Glutamatergic neuron (in vitro differentiated cells): ENCODE measurements around the gene FBXO11. TPM values are rescaled to one million over a fixed set of nuclear protein-coding genes. Genes with fewer than 3 reads are reported as not detected.

Source experiments
- DNase-seq: peaks from one replicate; pipeline ENCODE4 v3.0.0; 2022
- H3K27ac Mint-ChIP-seq: one replicate; pipeline ENCODE4 v1.8.0; 2020; ENCODE audit warnings: mild to moderate bottlenecking, mixed read lengths, inconsistent platforms; ENCODE audit not compliant: unreplicated experiment
- H3K27me3 Mint-ChIP-seq: one replicate; pipeline ENCODE4 v1.8.0; 2020; ENCODE audit warnings: mild to moderate bottlenecking, moderate library complexity, mixed read lengths, inconsistent platforms; ENCODE audit not compliant: unreplicated experiment
- H3K36me3 Mint-ChIP-seq: one replicate; pipeline ENCODE4 v1.8.0; 2020; ENCODE audit warnings: mild to moderate bottlenecking, mixed read lengths, inconsistent platforms; ENCODE audit not compliant: unreplicated experiment
- H3K4me1 Mint-ChIP-seq: one replicate; pipeline ENCODE4 v1.8.0; 2020; ENCODE audit warnings: mild to moderate bottlenecking, low read depth, mixed read lengths, inconsistent platforms; ENCODE audit not compliant: unreplicated experiment
- H3K4me3 Mint-ChIP-seq: one replicate; pipeline ENCODE4 v1.8.0; 2020; ENCODE audit warnings: mild to moderate bottlenecking, mixed read lengths, inconsistent platforms; ENCODE audit not compliant: unreplicated experiment
- H3K9me3 Mint-ChIP-seq: one replicate; pipeline ENCODE4 v1.8.0; 2020; ENCODE audit warnings: mild to moderate bottlenecking, moderate library complexity, mixed read lengths, inconsistent platforms; ENCODE audit not compliant: unreplicated experiment
- CTCF ChIP-seq: fragments of 200-600 bp; sonication (generic); IDR thresholded peaks from one replicate; pipeline ENCODE4 v1.5.0; 2021; ENCODE audit not compliant: partially characterized antibody, unreplicated experiment
- total RNA-seq: library from RNA; stranded (reverse); fragmentation: NEBNext Ultra II Directional; extraction: Animal tissue kit (Norgen Biotek cat#: 25700); gene quantifications from one replicate; pipeline ENCODE4 v1.2.1, GENCODE V29; 2021; ENCODE audit not compliant: unreplicated experiment

FBXO11 gene
- total RNA-seq, 1 donor from 2014 or later: 135 TPM

- H3K36me3 Mint-ChIP-seq: no peaks in the 10 kb centered on the region
- no peak overlapping the region for H3K4me3 Mint-ChIP-seq
- H3K27ac Mint-ChIP-seq: no peak overlapping the region
- no peak for DNase-seq
- H3K9me3 Mint-ChIP-seq: no peaks in the 10 kb centered on the region
- no peaks in the 10 kb centered on the region for H3K4me1 Mint-ChIP-seq
- TF ChIP-seq CTCF: no peak
- no peaks in the 10 kb centered on the region for H3K27me3 Mint-ChIP-seq
Measured at GRCh38 chr2:47941936-47942335, 35.6 kb upstream of the FBXO11 start.

- no peak overlapping the region for H3K27ac Mint-ChIP-seq
- no peak for TF ChIP-seq CTCF
- no peaks in the 10 kb centered on the region for H3K27me3 Mint-ChIP-seq
- H3K4me1 Mint-ChIP-seq: no peaks in the 10 kb centered on the region
- H3K4me3 Mint-ChIP-seq: no peak overlapping the region
- H3K9me3 Mint-ChIP-seq: no peaks in the 10 kb centered on the region
- H3K36me3 Mint-ChIP-seq: no peaks in the 10 kb centered on the region
- DNase-seq: no peak
Measured at GRCh38 chr2:47937677-47938076, 31.4 kb upstream of the FBXO11 start.

DNA sequence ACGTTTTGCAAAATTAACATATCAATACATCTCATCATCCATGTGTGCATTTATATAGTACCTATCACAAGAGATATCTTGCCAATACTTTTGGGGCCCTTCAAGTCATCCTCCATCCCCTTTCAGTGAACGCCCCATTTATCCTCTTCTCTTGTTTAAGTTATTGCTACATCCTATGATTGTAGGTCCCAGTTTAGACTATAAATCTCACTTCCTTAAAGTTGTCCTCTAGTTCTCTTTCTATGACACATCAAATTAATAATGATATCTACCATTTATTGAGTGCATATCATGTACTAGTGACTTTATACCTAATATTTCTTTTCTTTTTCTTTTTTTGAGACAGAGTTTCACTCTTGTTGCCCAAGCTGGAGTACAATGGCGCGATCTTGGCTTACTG is 28.8 kb upstream of the FBXO11 start:
- DNase-seq: no peak
- Mint-ChIP-seq H3K27me3 (no peaks in the 10 kb centered on the region), H3K4me1 (no peaks in the 10 kb centered on the region), H3K4me3 (no peak overlapping the region), H3K36me3 (no peaks in the 10 kb centered on the region), H3K9me3 (no peaks in the 10 kb centered on the region), H3K27ac (no peak overlapping the region)
- no peak for TF ChIP-seq CTCF

GRCh38 chr2:47918043-47918442 is 11.7 kb upstream of the FBXO11 start:
- no peak for DNase-seq
- H3K36me3 Mint-ChIP-seq: no peaks in the 10 kb centered on the region
- no peaks in the 10 kb centered on the region for H3K9me3 Mint-ChIP-seq
- TF ChIP-seq CTCF: no peak
- no peak overlapping the region for H3K27ac Mint-ChIP-seq
- H3K27me3 Mint-ChIP-seq: peaks cover 3% of the 10 kb centered on the region
- no peak overlapping the region for H3K4me3 Mint-ChIP-seq
- H3K4me1 Mint-ChIP-seq: no peaks in the 10 kb centered on the region

GRCh38 chr2:47917276-47917961 is 11.1 kb upstream of the FBXO11 start:
- TF ChIP-seq CTCF: no peak
- Mint-ChIP-seq H3K4me1 (no peaks in the 10 kb centered on the region), H3K36me3 (no peaks in the 10 kb centered on the region), H3K4me3 (no peak overlapping the region), H3K27me3 (peaks cover 5% of the 10 kb centered on the region), H3K27ac (no peak overlapping the region), H3K9me3 (no peaks in the 10 kb centered on the region)
- DNase-seq: no peak
